Stimulated activated CD8-positive, alpha-beta memory T cell treated with anti-CD3 and anti-CD28 coated beads, Interleukin-4, amount 100 ng/mL, for 4 hours (primary cell): ENCODE results near the gene B3GALT6.

Experiments
- DNase-seq, 2 donors: peaks; one replicate each; pipeline ENCODE4 v3.0.0-alpha.2; 2020; ENCODE audit warnings: low read depth in 2 of 2, low spot score in 1 of 2

The B3GALT6 gene

DNA sequence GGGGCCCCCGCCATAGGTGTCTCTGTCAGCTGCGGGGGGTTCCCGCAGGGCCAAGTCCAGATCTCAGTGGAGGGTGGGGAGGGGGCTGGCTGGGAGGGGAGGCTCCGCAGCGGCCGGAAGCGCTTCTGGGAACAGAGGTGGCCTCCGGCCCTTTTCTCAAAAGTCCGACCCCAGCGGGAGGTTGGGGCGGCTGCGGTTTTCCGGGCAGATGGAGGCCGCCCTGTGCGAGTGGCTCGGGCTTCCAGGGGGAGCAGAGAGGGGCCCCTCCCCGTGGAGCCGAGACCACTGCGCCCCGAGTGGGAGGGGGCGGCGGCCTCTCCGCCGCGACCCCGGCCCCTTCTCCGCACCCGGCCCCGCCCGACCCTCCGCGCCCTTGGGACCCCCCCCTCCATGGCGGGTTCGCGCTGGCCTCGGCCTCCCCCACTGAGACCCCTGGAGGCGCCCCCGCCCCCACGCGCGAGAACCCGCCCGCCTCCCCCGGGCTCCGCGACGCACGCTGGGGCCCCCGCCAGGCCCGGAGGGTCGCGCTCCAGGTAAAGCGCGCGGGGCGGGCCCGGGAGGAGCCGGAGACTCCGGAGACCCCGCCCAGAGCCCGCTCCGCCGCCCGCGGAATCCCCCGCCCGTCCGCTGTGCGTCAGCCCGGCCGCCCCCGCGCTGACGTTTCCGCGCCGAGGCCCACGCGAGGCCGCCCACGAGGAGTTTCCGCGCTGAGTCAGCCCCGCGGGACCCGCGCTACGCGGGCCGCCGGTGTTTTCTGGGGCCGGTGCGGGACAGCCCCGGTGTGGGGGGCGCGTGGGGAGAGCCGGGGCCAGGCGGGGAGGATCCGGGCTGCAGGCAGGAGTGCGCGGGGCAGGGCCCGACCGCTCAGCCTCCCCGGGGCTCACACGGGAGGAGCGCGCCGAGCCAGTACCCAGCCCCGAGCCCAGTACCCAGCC lies 30.9 kb upstream of the B3GALT6 start:
- peak; percentile 84 to 87 for DNase-seq

DNA sequence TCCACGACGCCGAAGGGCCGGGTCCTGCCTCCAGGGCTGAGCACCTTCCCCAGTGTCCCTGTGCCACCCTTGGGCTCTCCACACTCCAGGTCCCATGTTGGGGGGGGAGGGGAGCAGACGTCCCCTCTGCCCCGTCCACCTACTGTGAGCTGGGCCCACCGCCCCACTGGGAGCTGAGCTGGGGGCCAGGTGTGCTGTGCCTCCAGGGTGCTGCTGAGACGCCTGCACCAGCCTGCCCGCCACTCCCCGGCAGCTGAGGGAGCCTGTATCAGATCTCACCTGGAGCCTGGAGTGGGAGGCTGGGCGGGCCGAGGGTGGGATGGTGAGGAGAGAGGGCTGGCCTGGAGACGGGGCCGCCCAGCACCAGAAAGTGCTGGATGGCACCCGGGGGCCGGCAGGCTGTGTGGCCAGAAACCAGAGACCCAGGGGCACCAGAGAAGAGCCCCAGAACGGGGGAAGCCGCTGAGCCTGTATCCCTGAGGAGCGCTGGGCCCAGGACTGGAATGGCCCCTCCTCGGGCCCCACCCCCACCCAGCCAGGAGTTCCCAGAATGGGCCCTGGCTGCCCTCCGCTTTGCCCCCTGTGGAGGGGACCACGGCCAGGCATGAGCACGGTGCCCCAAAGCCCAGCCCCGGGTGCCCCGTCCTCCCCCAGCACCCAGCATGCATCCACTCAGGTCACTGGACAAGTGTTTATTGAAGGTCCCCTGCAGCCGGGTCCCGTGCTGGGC lies 29.0 kb upstream of the B3GALT6 start:
- no peak for DNase-seq

DNA sequence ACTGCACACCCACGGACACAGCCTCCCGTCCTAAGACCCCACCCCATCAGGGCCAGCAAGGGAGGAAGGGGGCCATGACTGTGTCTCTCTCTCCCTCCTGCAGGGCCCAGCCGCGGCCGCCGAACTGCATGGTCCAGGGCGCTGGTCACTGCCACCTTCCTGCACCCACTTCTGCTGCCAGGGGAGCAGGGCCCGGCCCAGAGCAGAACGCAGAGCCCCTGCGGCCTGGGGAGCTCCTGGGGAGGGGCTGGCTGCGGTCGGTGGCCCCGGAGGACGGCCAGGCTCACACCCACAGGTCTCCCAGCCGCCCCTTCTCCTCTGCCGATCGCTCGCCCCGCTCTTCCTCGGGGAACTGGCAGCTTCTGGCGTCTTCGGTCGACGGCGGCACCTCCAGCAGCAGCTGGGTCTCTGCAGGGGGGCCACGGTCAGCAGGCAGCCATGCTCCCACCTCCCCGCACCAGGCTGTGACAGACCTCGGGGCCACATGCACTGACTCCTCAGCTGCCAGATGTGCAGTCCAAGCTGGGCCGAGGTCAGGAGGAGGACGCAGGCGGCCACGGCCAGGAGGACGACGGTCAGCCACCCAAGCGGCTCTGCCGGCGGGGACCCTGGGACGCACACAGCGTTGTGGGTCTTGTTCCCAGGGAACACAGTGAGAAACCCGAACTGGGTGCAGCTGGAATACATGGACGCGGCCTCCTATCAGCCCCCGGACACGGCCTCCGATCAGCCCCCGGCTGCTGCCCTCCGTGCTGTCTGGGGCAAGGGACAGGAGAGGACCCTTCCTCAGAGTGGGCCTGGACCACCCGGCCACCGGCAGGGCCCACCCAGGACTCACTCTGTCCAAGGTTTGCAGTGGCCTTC lies 28.2 kb upstream of the B3GALT6 start:
- DNase-seq = no peak

DNA sequence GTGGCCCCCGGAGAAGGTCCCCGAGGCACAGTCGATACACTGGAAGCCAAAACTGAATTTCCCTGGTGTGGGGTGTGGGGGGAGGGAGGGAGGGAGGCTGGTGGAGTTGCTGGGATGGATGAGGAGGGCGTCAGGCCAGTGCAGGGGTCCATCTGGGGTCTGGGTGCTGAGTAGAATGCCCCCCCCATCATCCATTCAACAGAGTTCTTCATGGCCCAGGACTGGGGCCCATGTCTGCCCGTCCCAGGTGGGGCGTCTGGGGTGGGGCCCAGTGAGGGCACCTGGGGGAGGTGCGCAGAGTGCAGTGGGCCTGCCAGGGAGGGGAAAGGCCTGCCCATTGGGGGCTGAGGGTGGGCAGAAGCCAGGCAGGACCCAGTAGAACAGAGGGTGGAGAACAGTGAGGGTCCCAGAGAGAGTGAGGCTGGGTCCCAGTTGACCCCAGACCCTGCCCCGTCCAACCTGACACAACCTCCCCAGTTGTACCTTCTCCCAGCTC lies 27.6 kb upstream of the B3GALT6 start:
- DNase-seq = no peak

DNA sequence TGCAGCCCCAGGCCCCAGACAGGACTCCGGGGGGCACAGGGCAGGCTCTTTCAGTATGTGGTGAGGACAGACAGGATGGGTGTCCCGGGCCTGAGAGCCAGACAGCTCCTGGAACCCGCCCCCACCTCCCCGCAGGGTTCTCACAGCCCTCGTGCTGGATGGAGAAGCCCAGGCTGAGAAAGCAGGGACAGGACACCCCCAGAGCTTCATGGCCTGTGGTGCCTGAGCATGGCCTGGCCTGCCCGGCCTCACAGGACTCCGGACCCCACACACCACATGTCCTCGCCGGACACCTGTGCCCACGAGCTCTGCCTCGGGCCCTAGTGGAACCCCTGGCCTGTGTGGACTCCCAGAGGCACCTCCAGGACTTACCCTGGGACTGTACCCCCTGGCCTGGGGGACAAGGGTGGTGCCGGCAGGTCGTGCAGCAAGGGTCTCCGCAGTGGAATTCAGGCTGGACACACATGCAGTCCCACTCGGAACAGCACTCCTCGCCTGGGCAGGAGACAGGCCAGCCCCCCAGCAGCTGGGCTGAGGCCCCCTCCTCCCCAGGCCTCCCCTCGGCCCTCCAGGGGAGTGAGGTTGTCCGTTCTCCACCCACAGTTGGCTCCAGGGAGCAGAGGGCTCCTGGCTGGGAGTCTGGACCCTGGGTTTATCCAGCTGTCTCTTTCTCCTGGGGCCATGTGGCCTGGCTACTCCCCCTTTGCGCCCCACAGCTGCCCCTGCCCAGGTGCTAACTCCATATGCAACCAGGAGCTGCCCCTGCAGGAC lies 26.9 kb upstream of the B3GALT6 start:
- DNase-seq = no peak

DNA sequence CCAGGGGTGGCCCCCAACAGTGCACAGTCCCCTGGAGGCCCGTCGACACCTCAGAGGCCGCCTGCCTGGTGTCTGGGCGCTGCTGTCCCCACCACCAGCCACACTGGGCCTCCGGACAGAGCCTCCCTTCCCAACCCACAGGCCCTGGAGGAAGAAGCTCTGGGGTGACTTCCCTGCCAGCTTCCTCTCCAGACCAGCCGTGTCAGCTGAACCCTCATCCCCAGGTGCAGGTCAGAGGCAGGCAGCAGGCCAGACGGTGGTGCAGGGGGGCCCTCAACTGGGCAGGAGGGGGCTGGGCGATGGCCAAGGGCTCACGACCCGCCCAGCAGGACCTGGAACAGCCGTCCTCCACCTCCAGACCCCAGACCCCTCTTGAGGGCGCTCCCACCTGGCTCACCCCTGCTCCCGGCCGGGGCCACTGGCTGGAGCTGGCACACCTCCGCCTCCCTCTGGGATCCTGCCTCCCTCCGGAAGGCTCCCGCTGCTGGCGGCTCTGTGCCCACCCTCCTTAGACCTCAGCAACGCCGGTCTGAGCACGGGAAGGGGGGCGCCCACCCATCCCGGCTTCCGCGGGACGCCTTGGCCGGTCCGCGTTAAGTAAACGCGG lies 26.2 kb upstream of the B3GALT6 start:
- DNase-seq = no peak

DNA sequence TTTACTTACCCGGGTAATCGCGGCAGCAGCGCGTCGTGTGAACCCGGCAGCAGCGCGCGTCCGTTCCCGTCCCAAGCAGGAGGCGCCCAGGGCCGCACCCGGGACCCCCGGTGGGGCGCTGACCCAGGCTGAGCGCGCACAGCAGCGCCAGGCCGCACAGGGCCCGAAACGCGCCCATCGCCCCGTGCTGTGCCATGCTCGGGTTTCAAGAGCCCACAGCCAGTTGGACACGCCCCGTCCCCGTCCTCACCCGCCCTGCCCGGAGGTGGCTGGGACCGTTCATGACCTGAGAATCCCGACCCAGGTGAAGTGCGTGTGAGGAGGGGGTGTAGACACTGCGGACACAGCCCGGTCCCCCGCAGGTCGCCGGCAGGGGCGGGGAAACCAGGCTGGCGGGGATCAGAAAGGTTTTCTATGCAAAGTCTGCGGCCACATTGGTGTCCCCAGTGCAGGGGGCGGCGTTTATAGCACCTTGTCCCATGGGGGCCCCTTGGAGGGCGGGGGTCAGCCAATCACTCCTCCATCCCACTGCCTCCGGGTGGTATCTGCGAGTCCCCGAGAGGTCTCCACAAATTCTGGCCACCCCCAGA lies 25.6 kb upstream of the B3GALT6 start, which contains the start of gene TNFRSF18:
Gene TNFRSF18, minus strand, starts transcription at position 217 of the 590 bp plus-strand sequence. Its CDS starts 21 bp downstream, at position 196.
- DNase-seq = no peak

DNA sequence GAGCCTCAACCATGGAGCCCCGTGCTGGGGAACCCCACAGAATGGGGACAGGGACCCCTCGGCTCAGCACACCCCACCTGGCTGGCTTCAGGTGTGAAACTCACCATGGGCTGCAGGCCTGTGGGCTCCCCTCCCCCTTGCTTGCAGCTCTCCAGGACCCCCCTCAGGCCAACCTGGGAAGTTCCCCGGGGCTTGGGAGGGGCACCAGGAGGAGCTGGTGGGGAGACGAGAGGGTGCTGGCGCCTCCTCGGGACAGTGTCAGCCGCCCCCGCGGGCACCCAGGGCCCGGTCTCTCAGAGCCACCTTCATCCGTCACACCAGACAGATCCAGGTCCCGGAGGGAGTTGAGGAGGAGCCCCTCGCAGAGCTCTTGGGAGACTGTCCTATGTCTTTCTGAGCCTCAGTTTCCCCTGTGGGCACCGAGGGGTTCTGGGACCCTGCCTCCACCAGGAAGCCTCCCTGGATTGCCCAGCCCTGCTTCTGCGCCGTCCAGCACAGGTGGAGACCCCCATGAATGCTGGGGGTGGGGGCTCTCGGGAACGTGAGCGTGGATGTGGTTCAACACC lies 25.0 kb upstream of the B3GALT6 start:
- no peak for DNase-seq

DNA sequence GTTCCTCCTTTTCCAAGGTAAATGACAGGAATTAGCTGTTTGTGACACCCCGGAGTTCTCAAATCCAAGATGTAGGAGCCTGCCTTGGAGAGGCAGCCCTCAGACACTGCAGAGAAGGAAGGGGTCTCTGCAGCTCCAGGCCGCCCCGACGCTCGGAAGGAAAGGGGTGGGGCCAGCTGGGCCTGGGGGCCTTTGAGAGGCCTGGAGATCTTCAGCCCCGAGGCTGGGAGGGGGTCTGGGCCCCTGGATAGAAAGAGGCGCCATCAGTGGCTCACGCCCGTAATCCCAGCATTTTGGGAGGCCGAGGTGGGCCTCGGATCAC lies 24.5 kb upstream of the B3GALT6 start:
- DNase-seq = no peak

DNA sequence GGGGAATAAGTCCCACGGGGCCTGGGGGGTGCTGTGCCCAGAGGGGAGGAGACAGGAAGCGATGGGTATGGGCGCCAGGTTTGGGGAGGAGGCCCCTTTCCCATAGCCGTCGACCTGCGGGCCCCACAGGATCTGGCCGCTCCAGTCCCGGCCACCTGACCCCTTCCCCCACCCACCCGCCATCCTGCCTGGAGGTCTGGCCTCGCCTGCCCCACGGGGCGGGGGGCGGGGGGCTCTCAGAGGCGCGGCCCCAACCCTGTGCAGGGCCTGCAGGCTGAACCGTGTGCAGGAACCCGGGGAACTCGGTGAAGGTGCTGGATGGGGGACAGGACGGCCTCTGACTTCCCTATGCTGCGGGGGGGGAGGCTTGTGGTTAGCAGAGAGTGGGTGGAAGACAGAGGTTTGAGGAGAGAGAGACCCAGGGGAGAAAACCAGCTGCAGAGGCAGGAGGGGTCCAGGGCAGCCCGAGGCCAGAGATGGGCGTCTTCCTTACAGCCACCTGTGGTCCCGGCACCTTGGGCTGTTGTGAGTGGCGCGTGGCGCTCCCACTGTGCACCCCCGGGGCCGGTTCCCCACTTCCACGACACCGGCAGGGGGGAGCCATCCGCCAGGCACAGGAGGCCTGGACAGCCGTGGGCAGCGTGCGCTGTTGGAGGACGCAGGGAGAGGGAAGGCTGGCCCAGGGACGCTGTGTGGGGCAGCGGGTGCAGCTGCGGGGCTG lies 23.2 kb upstream of the B3GALT6 start:
- DNase-seq = no peak

DNA sequence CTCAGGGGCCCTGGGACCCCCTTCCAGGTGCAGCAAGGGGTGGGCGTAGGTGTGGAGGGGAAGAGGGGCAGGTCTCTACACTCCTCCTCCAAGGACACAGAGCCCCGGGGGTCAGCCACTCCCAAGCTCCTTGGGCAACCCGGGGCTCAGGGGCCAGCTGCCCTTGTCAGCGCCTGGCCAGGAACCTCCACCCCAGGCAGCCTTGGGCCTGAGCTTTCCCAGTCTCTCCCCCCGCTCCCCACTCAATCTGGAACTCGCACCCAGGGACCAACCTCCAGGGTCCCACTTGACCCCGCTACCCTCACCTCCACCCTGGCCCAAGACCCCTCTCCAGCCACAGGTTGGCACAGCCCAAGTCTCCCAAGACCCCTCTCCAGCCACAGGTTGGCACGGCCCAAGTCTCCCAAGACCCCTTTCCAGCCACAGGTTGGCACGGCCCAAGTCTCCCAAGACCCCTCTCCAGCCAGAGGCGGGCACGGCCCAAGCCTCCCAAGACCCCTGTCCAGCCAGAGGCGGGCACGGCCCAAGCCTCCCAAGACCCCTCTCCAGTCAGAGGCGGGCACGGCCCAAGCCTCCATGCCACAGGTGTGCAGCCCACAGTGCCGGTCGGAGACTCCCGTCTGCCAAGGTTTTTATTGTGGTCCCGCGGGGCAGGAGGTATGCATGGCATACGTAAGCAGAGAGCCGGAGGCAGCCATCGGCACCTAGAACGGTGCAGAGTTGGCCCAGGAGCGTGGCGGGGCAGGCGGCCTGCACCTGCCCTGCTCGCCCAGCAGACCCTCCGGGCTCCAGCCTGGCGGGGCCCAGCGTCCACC lies 21.1 kb upstream of the B3GALT6 start:
- no peak for DNase-seq

DNA sequence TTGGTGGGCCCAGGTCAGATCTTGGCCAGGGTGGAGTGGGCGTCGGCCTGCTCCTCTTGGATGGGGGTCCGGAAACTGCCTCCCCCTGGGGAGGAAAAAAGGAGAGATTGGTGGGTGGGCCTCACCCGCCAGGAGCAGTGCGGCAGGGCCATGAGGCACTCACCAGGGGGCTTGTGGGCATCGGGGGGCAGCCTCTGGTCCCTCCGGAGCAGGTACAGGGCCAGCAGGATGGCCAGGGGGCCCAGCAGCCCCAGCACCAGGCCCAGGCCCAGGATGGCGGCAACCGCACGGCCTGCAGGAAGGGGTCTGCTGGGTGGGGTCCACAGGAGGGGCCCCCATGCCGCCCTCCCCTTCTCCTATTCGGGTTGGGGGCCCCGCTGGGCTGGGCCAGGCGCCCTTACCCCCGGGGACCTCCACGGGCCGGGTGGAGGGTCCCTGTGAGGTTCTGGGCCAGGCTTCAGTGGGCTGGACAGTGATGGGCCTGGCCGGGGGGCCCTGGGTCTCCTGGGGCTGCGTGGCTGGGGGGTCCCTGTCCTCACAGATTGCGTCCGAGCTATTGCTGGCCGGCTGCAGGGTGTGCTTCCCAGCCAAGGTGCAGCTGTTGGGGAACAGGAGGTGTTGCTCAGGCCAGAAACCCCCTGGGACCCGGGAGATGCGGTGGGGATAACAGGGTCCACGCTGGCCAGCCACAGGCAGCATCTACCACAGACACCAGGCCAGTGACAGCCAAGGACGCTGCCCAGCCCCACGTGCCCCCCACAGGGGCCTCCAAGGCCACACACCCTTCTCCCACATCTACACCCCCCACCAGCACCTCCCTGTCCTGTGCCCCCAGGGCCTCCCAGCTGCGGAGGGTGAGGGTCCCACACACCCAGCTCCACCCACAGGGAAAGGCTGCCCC lies 20.2 kb upstream of the B3GALT6 start:
- DNase-seq = no peak

DNA sequence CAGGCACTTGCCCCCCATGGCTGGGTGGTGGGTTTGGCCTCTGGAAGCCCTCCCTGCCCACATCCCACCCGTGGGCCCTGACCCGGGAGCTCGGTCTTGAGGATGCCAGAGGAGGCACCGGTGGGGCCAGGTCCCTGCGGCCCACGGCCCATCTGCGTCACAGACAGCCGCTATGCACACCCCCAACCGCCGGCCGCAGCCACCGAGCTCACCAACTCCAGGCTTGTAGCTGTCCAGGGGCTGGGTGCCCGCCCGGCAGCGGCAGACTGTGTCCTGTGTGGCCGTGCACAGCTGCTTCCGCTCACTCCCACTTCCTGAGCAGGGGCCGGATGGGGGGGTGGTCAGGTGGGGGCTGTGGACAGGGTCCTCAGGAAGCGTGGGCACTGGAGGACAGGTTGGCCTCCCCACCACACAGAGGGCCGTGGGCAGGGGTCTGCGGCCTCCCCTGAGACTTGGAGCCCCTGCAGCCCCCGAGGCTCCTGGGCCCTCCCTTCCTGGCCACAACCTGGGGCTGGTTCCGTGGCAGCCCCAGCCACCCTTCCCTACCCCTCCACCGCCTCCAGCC lies 19.2 kb upstream of the B3GALT6 start:
- DNase-seq = peak in 1 of 2 donors; percentile 46

DNA sequence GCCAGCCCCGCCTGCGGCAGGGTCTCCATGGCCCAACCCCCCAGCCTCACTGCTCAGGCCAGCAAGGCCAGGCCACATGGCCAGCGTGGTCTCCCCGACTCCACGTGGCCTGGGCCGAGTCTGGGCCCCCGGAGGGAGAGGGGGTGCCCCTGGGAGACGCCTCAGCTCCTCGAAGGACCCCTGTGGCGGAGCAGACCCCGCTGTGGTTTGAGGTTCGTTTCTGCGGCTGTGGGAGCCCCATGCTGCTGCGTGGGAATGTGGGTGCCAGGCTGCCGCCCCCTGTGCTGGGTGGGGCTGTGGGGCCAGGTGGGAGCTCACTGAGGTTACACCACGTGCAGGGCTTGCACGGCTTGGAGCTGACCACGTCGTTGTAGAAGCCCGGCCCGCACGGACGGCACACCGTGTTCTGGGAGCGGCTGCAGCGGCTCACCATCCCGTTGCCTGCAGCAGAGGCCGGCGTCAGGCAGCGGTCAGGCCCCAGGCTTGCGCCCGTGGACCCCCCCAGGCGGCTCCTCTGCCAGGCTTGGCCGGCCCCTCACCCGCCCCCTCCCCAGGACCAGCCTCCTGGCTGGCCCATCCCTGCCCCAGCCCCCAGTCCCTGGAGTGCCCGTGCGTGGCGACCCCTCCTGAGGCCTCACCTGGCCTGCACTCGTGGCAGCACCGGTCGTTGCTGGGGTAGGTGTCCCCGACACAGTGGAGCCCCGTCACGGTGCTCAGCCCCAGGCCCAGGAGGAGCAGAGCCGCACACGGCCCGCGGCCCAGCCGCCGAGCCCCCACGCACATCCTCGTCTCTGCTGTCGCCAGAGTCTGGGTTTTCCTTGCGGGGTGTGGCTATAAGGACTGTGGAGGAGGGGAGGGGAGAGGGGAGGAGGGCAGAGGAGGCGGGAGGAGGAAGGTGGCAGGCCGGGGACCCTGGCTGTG lies 18.4 kb upstream of the B3GALT6 start, which contains the start of gene TNFRSF4:
Gene TNFRSF4, minus strand, starts transcription at position 809 of the 921 bp plus-strand sequence. Its CDS starts 26 bp downstream, at position 783.
- DNase-seq = no peak

DNA sequence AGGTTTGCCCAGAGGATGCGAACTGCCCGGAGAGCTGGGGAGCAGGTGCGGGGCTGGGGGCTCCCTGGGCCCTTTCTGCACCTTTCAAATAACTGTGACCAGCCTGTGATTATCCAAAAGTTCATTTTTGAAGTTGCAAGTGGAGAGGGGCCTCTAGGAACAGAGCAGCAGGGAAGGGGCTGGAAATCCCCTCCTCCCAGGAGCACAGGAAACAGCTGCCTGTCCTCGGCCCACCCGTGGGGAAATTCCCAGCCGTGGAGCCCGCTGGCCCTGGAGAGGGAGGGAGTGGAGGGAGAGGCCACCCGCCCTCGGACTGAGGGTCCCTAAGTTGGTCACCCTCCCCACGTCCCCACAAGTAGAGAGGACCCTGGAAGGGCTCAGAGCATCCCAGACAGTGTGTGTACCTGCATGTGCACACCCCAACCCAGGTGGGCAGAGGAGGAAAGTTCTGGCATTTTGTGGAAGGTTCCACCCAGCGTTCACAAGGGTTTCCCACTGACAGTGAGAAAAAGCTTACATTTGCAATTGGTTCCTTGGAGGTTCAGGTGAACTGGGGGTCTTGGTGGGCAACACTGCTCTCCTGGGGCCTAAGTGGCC lies 16.9 kb upstream of the B3GALT6 start:
- DNase-seq = no peak
